Stimulated activated CD4-positive, alpha-beta T cell treated with anti-CD3 and anti-CD28 coated beads, Interleukin-15, amount 100 ng/mL, for 48 hours (primary cell): Measurements from ENCODE around the gene ANKS3.
A peak's percentile ranks its signal among the peaks of the same experiment; 100 is the strongest.

Experiments
- DNase-seq, 2 donors: peaks; one replicate each; pipeline ENCODE4 v3.0.0-alpha.2; 2020; ENCODE audit warnings: low read depth in 2 of 2

The ANKS3 gene

GRCh38 chr16:4673387-4674046 is 60.6 kb downstream of the ANKS3 start:
- DNase-seq: no peak

DNA sequence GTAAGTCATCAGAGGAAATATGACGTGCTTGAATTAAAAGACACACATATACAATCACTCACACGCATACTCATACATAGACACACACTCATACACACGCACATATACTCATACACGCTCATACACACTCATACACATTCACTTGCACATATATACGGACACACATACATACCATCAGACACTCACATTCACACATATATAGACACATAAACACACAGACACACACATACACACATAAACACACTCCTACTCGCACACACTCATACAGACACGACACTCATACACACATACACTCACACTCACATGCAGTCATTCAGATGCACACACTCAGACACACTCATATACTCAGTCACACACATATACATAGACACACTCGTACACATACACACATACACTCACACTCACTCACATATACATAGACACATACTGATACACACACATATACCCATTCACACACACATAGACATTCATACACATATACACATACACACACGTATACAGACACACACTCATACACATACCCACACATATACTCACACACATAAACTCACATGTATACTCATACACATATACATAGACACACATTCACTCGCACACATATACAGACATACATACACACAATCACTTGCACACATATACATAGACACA is 65.6 kb downstream of the ANKS3 start:
- DNase-seq: no peak

- DNase-seq: no peak
Measured at GRCh38 chr16:4667203-4667963, 66.7 kb downstream of the ANKS3 start.

DNA sequence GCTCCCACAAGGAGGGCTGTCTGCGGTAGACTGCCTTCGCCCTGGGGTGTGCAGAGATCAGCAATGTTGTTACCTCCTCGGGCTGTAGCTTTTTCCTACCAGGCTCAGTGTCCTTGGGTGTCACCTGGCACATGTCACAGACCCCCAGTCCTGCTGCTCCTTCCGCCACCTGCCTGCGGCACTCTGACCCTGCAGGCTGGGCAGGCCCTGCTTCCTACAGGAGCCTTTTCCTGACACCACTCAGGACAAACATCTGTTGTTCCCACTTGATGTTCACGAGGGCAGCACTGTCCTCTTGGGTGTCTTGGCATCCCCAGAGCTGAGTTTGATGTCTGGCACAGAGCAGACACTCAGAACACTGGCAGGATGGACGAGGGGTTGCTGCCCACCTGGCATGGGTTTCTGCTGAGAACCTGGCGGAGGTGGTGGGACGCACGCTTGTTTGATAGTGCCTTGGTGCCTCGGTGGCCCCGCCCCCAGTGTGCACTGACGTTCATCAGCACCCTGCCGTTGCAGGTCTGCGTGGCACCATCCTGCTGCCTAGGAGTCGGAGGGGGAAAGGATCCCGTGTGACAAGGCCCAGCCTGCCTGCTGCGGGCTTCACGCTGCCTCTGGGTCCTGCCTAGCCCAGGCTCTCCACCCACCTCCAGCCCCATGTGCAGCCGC is 67.4 kb downstream of the ANKS3 start:
- DNase-seq: no peak

DNA sequence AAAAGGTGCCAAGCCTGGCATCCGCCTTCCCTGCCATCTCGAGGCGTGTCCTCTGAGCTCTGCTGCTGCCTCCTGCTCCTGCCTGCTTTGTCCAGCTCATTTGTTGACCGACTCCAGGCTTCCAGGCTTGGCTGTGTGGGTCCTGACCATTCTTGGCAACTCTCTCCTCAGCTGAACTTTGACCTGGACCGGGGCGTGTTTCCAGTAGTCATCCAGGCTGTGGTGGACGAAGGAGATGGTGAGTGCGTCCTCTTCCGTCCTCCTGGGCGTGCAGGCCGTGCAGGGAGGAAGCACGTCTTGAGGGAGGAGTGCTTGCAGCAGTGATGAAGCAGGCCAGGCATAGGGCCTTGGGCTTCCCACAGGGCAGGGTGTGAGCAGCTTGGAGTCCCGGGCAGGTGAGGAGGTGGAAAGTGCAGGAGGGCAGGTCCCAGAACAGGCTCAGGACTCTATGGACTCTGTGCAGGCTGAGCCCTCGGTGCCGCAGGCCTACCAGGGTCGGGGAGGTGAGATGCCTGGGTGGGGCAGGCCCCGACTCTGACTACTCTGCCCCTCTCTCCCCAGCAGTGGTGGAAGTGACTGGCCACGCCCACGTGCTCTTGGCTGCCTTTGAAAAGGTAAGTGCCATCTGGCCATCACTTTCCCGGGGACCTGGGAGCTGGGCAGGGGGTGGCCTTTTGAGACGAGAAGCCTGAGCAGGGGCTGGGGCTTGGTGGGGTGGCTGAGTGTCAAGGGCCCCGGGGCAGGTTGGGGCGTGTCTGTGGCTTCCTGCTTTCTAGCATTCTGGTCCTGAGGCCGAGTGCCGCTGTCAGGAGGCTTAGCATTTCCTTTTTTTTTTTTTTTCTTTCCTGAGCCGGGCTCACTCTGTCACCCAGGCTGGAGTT is 69.3 kb downstream of the ANKS3 start:
- DNase-seq: no peak

DNA sequence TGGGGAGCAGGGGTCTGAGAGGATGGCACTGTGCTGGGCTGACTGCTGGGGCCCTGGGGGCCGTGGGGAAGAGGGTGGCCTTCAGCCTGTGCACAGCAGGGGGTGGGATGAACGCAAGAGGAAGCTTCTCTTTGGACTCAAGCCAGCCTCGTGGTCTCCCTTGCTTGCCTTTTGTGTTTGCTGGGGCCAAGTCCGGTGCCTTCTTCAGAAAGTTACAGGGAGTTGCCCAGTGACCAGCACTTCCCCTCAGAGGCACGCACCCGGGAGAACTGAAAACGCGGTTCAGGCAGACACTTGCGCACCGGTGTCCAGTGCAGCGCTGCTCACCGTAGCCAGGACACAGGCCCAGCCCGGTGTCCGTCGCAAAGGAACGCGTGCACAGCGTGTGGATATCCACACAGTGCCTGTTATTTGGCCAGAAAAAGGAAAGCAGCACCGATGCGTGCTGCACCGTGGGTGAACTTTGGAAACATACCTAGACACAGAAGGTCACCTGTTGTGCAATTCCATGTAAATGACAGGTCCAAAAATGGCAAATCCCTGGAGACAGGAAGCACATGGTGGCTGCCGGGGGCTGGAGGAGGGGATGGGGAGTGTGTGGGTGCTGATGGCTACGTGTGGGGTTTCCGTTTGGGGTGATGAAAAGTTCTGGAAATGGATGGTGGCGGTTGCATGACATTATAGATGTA is 70.2 kb downstream of the ANKS3 start:
- no peak for DNase-seq

DNA sequence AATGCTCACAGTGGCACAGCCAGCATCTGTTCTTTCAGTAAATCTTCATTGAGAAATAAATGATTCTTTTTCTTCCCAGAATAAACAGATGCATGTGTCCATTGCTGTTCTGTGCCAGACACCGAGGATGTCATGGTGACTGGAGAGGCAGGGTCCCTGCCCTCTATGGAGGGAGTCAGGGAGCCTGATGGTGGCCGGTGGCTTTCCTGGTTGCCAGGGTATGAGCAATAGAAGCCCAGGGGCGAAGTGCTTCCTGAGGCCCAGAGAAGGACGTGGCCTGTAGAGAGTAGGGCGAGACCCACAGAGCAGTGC is 70.7 kb downstream of the ANKS3 start:
- no peak for DNase-seq

DNA sequence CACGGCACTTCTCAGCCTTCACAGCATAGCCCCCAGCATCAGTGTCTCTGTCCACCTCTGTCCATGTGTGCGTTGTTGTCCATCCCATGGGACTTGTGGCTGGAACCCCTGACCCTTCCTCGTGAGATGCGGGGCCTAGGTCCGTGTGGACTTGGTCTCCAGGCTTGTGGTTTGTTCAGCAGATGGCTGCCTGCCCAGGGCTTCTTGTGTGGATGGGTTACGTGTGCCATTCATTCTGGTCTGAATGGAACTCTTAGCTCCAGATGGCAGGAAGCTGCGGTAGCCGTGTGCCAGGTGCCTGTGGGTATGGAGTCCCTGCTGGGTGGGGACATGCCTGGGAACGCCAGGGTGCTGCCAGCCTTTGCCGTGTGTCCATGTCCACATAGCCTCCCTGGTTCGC is 72.4 kb downstream of the ANKS3 start:
- DNase-seq: no peak

DNA sequence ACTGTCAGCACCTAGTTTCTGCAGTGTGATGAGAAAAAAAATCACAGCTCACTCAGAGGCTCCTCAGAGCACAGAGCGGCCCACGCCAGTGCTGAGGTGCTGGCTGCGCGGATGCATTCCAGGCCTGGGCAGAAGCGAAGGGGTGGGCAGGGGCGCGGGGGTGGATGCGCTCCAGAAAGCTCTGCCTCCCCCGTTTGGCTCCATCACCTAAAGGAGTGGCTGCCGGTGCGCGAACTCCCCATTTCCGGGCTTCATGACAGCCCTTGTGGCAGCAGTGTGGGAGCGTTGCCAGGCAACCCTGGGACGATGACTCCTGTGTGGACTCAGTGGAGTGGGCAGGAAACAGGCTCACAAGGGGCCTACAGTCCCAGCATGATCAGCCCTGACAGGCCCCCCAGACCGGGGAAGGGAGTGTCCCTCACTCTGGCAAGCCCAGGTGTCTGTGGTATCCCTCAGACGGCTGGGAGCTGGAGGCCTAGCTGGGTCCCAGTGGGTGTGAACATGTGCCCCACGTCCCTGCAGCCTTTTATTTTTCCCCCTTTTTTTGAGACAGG is 73.5 kb downstream of the ANKS3 start:
- peak; percentile 64 to 83 for DNase-seq

DNA sequence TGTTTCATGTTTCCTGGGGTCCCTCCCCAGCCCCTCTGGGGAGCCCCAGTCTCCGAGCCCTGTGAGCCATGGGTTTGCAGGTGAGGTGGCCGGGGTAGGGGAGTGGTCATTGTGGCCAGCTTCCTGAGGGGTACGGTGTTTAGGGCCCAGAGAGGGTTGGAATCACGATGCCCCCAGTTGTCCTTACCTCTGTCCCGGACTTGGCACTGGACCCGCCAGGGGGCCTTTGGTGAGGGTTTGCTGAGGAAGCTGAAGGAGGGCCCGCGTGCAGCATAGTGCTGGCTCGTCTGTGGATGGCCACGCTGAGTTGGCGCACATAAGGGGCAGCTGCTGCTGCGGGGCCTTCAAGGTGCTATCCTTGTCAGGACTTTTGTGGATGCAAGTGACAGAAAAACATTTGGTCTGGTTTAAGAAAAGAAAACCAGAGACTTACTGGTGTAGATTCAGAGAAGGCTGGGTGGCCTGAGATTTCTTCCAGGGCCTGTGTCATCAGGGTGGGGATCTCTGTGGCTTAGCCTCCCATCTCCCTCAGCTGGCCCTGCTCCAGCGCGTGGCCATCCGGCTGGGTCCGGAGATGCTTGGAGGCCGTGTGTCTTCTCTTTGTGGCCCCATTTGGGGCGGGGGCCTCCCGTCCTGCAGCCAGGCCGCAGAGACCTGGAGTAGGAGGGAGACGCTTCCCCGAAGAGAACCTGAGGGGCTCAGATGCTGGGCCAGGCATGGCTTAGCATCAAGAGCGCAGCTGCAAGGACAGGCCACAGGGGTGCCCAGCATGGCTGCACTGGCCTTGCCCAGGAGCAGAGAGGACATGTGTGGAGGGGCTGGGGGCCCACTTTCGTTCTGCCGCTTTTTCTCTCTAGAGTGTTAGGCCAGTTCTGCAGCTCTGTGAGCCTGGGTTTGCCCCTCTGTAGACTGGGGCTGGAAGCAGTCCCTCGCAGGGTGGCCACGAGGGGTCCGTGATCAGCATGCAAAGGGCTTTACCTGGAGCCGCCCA is 74.4 kb downstream of the ANKS3 start:
- no peak for DNase-seq

DNA sequence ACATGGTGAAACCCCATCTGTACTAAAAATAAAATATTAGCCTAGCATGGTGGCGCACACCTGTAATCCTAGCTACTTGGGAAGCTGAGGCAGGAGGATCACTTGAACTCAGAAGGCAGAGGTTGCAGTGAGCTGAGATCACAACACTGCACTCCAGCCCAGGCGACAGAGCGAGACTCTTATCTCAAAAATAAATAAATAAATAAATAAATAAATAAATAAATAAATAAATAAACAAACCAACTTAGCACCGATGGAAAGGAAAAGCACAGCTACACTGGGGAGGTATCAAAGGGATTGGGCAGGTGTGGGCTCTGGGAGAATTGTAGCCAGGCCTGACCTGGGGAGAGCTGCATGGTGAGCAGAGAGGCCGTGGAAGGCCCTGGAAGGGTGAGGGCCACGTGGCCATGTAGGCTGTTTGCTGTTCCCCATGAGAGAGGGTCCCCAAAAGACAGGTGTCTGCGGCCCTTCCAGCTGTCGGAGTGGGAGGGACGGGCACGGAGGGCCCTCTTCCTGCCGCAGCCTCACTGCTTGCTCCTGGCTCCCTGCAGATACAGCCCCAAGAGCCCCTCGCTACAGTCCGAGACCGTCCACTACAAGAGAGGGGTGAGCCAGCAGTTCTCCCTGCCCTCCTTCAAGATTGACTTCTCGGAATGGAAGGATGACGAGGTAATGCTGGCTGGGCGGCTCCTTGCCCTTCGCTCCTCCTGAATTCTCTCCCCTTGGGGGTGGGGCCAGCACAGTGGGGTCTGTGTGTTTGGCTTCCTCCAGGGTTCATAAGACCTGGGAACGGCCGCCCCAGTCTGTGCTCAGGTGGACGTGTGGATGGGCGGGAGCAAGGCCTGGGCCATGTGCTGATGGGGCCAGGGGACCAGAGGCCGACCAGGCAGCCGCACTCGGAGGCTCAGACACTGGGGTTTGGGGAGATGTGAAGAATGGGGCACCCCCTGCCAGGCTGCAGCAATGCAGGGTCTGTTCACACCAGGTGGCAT is 77.1 kb downstream of the ANKS3 start:
- DNase-seq: no peak

DNA sequence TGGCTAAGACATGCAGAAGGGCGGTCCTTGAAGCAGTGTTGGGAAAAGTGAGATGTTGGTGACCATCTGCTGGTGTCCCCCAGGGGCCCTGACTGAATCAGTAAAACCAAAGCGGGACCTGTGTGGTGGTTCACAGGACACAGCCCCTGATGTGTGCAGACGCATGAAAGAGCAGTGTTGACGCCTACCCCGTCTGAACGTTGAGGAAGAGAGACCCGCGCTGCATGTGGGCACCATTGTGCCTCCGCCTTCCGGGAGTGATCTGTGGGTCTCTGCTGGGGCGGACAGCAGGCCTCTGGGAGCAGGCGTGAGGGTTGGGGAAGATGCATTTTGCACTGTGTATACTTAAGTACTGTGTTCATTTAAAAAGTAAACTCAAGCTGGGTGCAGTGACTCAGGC is 77.8 kb downstream of the ANKS3 start:
- no peak for DNase-seq

DNA sequence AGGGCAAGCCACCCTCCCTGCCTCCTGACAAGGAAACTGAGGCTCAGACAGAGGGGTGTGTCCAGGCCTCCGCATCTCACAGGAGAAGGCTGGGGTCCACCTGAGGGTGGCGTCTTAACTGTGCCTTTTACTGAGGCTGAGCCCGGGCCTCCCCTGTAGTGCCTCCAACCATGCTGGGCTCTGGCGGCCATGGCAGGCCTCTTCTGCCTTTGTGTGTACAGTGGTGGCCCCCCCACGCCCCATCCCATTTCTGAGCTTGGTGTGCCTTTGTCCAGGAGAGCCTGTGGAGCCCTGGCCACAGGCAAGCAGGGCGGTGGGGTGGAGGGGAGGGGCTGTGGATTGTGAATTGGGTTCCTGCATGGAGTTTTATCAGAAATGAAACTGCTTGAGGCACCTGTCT is 78.3 kb downstream of the ANKS3 start:
- DNase-seq: no peak

DNA sequence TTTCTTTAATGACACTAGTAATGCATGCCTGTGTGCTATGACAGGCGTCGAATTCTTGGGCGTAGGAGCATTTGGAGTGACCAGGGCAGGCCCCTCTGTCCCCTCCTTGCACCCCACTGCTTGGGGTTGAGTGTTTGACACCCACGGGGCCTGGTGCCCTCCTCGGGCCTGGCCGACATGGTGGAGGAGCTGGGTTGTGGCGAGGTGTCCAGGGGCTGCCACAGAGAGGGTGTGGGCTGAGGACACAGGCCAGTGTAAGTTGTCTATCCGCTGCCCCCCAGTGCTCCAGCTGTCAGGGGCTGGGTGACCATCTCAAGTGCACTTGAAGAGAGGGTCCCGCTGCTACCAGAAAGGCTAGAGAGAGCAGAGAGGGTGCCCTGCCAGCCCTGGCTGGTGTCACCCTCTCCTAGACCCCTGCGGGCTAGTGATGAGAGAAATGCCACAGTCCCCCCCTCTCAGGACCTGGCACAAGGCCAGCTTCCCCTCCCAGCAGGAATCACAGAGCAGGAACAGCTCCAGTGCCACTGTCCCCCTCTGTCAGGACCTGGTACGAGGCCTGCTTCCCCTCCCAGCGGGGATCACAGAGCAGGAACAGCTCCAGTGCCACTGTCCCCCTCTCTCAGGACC is 79.0 kb downstream of the ANKS3 start:
- DNase-seq: no peak

DNA sequence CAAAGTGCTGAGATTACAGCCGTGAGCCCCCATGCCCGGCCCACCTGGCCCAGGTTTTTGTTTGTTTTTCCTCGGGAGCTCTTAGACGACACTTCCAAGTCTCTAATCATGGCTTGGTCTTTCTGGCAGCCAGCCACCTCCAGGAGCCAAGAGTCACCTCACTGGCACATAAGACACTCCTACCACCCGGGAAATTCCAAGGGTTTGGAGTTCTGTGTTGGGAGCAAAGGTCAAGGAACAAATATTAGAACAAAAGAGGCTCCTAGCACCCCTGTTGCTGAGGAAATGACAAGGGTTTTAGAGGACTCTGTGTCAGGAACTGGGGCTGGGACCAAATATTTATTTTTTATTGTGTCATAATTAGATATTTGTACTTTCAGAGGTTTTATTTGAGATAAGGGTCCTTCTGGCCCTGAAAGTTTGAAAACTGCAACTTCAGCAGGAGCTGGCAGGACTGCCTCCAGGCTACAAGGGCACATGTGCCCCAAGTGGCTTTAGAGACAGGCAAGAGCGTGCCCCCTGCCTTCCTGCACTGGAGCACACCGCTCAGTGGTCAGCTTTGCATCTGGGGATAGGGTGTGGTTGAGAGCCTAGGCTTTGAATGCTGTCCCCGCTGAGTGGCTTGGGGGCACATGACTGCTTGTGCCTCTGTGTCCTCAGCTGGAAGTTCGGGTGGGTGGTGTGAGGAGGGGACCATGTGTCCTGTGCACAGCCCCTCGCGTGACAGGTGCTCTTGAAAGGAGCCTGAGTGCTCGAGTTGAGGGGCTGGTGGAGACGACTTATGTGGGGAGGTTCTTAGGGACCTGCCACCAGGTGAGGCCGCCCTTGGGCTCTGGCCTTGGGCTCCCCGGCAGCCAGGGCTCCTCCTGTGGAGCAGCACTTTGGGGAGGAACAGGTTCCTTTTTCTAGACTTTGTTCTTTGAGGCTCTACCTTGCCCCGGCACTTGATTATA is 79.8 kb downstream of the ANKS3 start:
- DNase-seq: no peak

DNA sequence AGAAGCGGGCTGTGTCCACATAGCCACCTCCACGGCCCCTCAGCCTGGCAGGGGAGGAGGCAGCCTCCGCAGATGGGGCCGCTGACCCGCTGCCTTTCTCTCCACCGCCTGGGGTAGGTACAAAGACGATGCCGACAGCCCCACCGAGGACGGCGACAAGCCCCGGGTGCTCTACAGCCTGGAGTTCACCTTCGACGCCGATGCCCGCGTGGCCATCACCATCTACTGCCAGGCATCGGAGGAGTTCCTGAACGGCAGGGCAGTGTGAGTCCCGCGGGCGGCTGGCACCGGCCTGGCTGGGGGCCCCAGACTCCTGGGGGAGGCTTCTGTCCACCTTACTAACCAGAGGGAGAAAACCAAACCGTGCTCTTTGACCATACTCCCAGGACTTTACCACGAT is 81.5 kb downstream of the ANKS3 start:
- no peak for DNase-seq

DNA sequence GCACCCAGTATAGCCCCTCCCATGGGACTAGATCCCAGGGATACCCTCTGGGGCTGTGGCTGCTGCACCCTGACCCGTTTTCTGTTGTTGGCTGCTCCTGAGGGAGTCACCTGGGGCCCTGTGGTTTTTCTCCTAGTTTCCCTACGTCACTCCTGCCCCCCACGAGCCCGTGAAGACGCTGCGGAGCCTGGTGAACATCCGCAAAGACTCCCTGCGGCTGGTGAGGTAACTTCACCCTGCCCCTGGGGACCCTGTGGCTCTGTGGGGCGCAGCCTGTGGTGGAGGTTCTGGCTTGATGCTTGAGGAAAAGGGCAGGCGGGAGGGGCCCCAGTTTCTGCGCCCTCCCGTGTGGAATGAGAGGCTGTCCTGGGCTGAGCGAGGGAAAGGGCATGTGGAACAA is 82.2 kb downstream of the ANKS3 start:
- DNase-seq: no peak
